ENCODE measurements around the gene TJP2.

DNA sequence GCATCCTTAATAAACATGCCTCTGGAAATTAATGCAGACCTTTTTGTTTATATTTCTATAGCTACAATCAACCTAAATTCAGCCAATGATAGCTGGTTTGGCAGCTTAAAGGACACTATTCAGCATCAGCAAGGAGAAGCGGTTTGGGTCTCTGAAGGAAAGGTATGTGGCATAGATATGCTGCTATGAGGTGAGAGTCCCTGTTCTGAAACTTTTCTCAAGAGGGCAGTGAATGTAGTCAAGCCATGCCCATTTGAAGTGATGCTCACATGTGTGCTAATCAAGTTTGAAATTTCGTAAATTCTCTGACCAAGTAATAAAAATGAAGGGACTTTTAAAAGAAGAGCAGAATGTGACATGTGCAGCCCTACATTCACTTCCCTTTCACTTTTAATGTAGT lies 72.6 kb downstream of the TJP2 start:
- TF ChIP-seq CTCF (IDR thresholded peaks at IDR 0.05; ENCODE audit: low read depth, low read length) (no peak), POLR2A (IDR thresholded peaks at IDR 0.05; ENCODE audit: extremely low read depth, insufficient read length) (no peak)

Measured in NB4 (cell line).